GM20000 (cell line): ENCODE measurements around the gene KLF6.

Experiments used
- DNase-seq: peaks from one replicate; pipeline ENCODE4 v3.0.0; 2012; ENCODE audit warnings: low spot score
- TF ChIP-seq, protein P1 (sequence below): IDR thresholded peaks from 2 replicates; pipeline ENCODE4 v1.5.1; 2012; ENCODE audit warnings: mild to moderate bottlenecking, control low read depth; ENCODE audit errors: extremely low read depth, missing control alignments

KLF6 gene

DNA sequence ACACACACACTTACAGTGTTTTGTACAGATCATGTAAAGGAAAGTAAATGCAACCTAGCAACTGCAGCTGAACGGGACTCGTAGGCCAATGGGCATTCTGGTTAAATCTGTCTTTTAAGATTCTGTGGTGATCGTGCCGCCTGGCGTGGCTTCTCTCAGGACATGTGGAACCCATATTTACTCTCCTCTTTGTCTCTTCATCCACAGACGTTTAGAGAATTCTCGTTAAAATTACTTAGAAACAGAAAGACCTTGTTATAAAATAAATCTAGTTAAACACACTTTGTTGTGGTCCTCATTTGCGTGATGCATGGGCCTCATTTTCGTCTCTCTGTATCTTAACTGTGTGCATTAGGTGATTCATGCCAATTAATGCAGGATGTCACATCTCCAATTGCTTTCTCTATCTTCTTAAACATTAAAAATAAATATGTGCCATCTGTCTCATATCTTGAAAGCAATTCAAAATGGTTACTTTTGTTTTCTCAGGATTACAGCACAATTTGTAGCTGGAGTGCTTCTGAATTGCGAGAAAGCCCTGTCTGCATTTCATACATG lies 11.5 kb downstream of the KLF6 start:
- DNase-seq = no peak
- TF ChIP-seq, protein P1, sequence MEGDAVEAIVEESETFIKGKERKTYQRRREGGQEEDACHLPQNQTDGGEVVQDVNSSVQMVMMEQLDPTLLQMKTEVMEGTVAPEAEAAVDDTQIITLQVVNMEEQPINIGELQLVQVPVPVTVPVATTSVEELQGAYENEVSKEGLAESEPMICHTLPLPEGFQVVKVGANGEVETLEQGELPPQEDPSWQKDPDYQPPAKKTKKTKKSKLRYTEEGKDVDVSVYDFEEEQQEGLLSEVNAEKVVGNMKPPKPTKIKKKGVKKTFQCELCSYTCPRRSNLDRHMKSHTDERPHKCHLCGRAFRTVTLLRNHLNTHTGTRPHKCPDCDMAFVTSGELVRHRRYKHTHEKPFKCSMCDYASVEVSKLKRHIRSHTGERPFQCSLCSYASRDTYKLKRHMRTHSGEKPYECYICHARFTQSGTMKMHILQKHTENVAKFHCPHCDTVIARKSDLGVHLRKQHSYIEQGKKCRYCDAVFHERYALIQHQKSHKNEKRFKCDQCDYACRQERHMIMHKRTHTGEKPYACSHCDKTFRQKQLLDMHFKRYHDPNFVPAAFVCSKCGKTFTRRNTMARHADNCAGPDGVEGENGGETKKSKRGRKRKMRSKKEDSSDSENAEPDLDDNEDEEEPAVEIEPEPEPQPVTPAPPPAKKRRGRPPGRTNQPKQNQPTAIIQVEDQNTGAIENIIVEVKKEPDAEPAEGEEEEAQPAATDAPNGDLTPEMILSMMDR = no peak

DNA sequence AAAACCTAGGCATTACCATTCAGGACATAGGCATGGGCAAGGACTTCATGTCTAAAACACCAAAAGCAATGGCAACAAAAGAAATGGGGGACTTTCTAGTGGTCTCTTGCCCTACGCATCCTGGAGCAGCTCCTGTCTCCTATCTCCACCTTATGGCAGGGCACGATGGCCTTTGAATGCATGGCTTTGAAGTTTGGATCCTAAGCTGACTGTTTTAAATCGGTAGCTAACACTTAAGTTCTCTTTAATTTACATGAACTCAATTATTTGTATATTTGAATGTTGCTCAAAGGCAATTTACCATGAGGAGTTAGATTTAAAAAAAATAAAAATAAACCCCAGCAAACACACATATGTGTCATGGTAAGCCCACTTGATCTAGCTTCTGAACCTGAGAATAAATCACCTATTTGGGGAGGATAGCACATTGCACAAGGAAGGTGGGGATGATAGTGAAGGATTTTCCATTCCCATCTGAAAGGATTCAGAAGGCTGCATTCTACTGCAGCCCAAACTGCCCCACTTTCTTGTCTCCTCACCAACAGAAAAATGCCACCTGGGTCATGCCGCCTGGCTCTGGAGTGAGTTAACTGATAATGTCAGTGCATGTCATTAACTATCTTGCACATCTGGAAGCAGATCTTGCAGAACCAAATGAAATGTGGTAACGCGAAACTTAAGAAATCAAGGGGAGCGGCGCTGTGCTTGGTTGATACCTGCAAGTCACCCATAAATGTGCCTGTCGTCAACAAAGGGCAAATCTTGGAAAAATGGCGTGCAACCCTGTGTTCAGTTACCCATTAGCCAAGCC lies 12.4 kb downstream of the KLF6 start:
- no peak for DNase-seq
- TF ChIP-seq, protein P1 = no peak

DNA sequence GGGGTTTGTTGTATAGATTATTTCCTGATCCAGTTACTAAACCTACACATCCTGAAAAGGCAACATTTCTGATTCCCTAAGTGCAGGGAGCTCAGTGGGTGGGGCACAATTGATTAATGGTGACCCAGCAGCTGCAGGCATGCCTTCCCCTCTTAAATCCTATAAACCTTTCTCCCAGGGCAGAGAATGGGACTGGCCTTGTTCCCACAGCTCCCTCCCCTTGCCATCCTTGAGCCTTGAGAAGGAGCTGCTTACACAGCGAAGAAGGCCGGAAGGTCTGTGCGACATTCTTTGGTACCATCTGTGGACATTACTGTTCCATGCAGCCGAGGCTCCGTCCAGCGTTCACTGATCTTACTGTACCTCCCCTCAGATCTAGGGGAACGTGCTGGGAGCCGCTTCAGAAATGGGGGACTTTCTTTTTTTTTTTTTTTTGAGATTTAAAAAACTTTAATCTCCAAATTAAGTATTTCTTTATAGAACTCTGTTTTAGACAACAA lies 14.3 kb downstream of the KLF6 start:
- no peak for DNase-seq

DNA sequence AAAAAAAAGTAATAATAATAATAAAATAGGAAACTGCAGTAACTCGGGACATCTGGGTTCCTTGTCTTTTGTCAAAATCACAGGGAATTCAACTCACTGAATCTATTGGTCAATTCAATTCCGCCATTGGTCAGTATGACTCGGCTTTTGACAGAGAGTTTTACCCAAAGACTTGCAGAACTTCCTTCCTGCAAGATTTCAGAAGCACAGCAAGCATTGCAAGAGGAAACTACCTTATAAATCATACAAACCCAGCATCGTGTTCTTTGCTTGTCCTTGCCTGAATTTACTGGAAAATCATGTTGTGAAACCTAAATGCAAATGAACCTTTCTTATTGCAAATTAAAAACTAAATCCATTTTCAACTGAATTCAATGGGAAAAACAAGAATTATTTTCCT lies 15.5 kb downstream of the KLF6 start:
- TF ChIP-seq, protein P1 = no peak
- DNase-seq = no peak

More for the DNA sequence above, 14.3 kb downstream of the KLF6 start:
- TF ChIP-seq, protein P1 = no peak

DNA sequence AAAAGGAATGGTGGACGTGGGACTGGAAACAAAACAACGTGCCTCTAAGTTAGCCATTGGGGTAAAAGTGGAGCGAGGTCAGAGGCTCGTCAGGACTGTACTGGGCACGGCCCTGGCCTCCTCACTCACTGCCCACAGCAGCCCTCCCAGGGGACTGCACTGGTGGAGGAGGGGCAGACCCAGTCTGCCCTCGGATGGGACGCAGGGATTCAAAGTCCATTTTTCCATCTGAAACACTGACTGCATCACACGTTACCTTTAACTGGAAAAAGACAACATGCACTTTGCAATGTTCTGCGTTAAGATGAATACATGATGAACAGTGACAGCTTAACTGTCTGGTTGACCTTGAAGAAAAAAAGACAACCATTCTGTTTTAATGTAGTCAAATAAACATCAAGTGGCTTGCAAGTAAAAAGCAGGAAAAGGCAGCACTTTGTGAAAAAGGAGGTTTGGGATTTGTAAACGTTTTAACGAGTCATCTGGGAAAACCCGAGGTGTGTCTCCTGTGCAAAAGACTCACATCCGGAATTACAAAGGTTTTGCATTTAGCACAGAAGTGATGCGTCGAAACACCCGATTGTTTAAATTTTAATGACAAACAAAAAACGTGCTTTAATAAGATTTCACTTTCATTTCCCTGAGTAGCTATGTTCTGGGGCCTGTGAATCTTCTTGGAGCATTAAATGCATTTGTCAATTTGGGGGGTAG lies 18.8 kb downstream of the KLF6 start:
- TF ChIP-seq, protein P1 = no peak
- no peak for DNase-seq

DNA sequence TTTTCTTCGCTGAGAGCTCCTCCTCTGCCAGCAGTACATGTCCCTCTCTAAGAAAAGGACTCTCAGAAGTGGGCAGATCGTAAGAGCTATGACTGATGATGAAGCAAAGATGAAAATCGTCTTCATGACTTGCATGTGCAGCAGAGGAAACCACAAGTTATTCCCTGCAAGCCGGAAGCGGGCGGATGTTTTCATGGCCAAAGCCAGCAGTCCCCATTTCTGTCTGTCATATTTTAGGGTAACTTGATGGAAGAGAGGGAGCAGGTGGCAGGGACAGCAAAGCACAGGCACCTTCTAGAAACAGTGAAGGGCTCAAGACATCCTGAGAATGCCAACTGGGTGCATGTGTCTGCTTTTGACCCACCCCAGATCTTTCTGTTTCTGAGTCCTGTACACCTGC lies 19.9 kb downstream of the KLF6 start:
- TF ChIP-seq, protein P1 = no peak
- no peak for DNase-seq

DNA sequence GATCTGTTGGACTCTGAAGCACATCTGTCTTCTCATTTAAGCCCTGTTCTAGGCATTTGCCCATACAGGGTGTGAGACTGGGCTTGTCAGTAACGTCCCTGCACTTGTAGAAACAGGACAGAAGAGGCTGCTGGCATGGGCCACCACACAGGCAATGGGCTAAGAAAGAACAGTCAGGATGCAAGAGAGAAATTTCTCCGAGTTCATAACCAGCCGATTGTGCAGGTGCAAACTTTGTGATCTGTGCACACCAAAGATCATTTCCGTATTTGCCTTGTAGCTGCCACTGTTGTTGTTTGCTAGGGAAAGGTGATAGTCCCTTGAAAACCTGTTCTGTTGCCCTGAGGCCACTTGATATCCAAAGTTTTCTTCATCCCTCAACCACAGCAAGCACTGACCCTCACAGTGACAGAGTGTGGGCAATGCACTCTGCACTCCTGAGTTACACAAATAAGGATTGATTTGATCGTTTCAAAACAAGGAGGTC lies 20.3 kb downstream of the KLF6 start:
- DNase-seq = no peak
- TF ChIP-seq, protein P1 = no peak
